Colonic mucosa (tissue), 4 donors: ENCODE data around the gene PRELID3B. TPM values are rescaled to one million over a fixed set of nuclear protein-coding genes. Genes with fewer than 3 reads are reported as not detected.

Experiments
- DNase-seq: peaks from one replicate; pipeline ENCODE4 v3.0.0-alpha.2; 2020
- H3K27ac ChIP-seq: fragments of 200-600 bp; one replicate; pipeline ENCODE4 v1.8.0; 2021
- H3K27me3 ChIP-seq: fragments of 200-600 bp; one replicate; pipeline ENCODE4 v1.8.0; 2021
- H3K36me3 ChIP-seq: fragments of 200-600 bp; one replicate; pipeline ENCODE4 v1.8.0; 2021
- H3K4me1 ChIP-seq: fragments of 200-600 bp; one replicate; pipeline ENCODE4 v1.8.0; 2021; ENCODE audit warnings: mild to moderate bottlenecking
- H3K4me3 ChIP-seq: fragments of 200-600 bp; one replicate; pipeline ENCODE4 v1.8.0; 2021
- H3K9ac ChIP-seq, 2 donors: one replicate each; pipeline ENCODE4 v1.7.0; 2013; ENCODE audit warnings: control low read depth in 2 of 2, low read depth in 2 of 2, low read length in 2 of 2
- H3K9me3 ChIP-seq: fragments of 200-600 bp; one replicate; pipeline ENCODE4 v1.8.0; 2021
- CTCF ChIP-seq: fragments of 200-600 bp; IDR thresholded peaks from one replicate; pipeline ENCODE4 v1.8.0; 2022; ENCODE audit warnings: antibody characterized with exemption, mild to moderate bottlenecking
- intact Hi-C: fragments of 100-400 bp; cut with DNase I; formaldehyde crosslinking; loops from one replicate; pipeline ENCODE4 v1.14.1; 2022
- total RNA-seq, 2 donors: library from RNA; stranded (reverse); fragmentation: NEBNext Ultra II Directional in 1 of 2; extraction: Animal tissue kit (Norgen Biotek cat#: 25700) in 1 of 2; gene quantifications; one replicate each; pipeline ENCODE4 v1.2.1, GENCODE V29; 2021
- donor health status: healthy.
- donor health status: DM: no; HTN: no; CAD: no.
- donor health status: DM: no; HTN: no; CAD: no.

PRELID3B gene
- total RNA-seq, 2 donors from 2014 or later, result 138 to 141 TPM

GRCh38 chr20:58996226-58996611 lies 46.4 kb downstream of the PRELID3B start:
- no peak for DNase-seq
- Histone ChIP-seq H3K4me1 (no peaks in the 10 kb centered on the region), H3K27me3 (no peaks in the 10 kb centered on the region), H3K9me3 (no peaks in the 10 kb centered on the region), H3K9ac (no peak overlapping the region), H3K27ac (no peak overlapping the region), H3K36me3 (peaks cover 15% of the 10 kb centered on the region), H3K4me3 (no peak overlapping the region)
- intact Hi-C loops, result no loop called here
- no peak for TF ChIP-seq CTCF

GRCh38 chr20:58995461-58996225 lies 46.9 kb downstream of the PRELID3B start:
- DNase-seq, result no peak
- no peaks in the 10 kb centered on the region for H3K4me1 ChIP-seq
- TF ChIP-seq CTCF, result no peak
- H3K36me3 ChIP-seq, result peaks cover 21% of the 10 kb centered on the region
- H3K4me3 ChIP-seq, result no peak overlapping the region
- intact Hi-C loops, result no loop called here
- H3K27ac ChIP-seq, result no peak overlapping the region
- H3K9ac ChIP-seq, result no peak overlapping the region
- no peaks in the 10 kb centered on the region for H3K27me3 ChIP-seq
- no peaks in the 10 kb centered on the region for H3K9me3 ChIP-seq

GRCh38 chr20:58994390-58995159 lies 48.0 kb downstream of the PRELID3B start:
- intact Hi-C loops, result no loop called here
- TF ChIP-seq CTCF, result no peak
- no peaks in the 10 kb centered on the region for H3K27me3 ChIP-seq
- H3K4me3 ChIP-seq, result no peak overlapping the region
- DNase-seq, result no peak
- no peak overlapping the region for H3K9ac ChIP-seq
- no peak overlapping the region for H3K27ac ChIP-seq
- peaks cover 23% of the 10 kb centered on the region for H3K36me3 ChIP-seq
- no peaks in the 10 kb centered on the region for H3K4me1 ChIP-seq
- H3K9me3 ChIP-seq, result no peaks in the 10 kb centered on the region

- no peak overlapping the region for H3K9ac ChIP-seq
- H3K4me1 ChIP-seq, result no peaks in the 10 kb centered on the region
- no peak overlapping the region for H3K4me3 ChIP-seq
- no peaks in the 10 kb centered on the region for H3K9me3 ChIP-seq
- peaks cover 23% of the 10 kb centered on the region for H3K36me3 ChIP-seq
- no peak overlapping the region for H3K27ac ChIP-seq
- TF ChIP-seq CTCF, result no peak
- intact Hi-C loops, result no loop called here
- no peaks in the 10 kb centered on the region for H3K27me3 ChIP-seq
- DNase-seq, result no peak
Observed at GRCh38 chr20:58993332-58994248, 49.0 kb downstream of the PRELID3B start.

GRCh38 chr20:58992911-58993310 lies 49.7 kb downstream of the PRELID3B start:
- Histone ChIP-seq H3K27me3 (no peaks in the 10 kb centered on the region), H3K27ac (no peak overlapping the region), H3K36me3 (peaks cover 23% of the 10 kb centered on the region), H3K9ac (no peak overlapping the region), H3K9me3 (no peaks in the 10 kb centered on the region), H3K4me1 (no peaks in the 10 kb centered on the region), H3K4me3 (no peak overlapping the region)
- no peak for DNase-seq
- intact Hi-C loops, result no loop called here
- TF ChIP-seq CTCF, result no peak
